ENCODE measurements around the gene ABHD11. TPM values are rescaled to one million over a fixed set of nuclear protein-coding genes. Genes with fewer than 3 reads are reported as not detected.
"Not testable (repeated sequence)": the region's sequence is repeated elsewhere in the genome, so short reads cannot be mapped to it uniquely, and the experiment has no call there.

Gene ABHD11
- total RNA-seq, 4 donors from 2014 or later = 4.4 to 14.1 (median 7.7) TPM

DNA sequence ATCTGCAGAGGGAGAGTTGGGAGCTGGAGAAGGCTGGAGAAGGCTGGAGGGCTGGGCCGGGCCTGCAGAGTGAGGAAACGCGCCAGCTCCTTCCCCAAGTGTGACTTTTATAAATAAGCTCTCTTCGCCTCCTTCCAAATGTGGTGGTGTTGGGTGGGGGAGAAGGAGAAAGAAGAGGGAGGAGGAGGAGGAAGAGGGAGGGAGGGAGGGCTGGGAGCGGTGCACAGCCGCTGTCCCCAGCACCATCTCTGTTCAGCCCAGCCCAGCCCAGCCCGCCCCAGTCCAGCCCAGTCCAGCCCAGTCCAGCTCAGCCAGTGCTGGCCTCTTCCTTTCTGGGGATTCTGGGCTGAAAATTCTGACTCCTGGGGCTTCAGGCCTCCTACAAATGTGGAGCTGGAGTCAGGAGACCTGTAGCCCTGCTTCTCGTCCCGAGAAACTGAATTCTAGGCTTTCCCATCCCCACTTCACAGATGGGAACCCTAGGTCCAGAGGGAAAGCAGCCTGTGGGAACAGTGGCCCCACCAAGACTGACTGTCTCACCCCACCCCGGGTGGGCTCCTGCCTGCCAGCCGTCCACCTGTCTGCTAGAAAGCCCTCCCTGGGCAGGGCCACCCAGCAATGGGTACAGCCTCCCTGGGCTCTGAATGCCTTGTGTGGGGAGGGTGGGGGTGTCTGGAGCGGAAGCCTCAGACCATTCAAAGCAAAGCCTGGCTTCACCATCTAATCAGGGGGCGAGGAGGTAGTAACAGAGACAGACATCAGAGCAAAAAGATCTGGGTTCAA is 21.4 kb downstream of the ABHD11 start:
- Histone ChIP-seq H3K27me3 (no peaks in the 10 kb centered on the region), H3K4me3 (no peak overlapping the region), H3K9me3 (no peaks in the 10 kb centered on the region), H3K27ac (peak overlapping the region in 1 of 2 donors; percentile 34), H3K36me3 (no peaks in the 10 kb centered on the region), H3K4me1 (peaks cover 0 to 12% of the 10 kb centered on the region in 2 donors)
- intact Hi-C loops (cut with DNase I; ENCODE audit: low total_unique reads) = no loop called here
- DNase-seq = no peak
- TF ChIP-seq, protein P1, sequence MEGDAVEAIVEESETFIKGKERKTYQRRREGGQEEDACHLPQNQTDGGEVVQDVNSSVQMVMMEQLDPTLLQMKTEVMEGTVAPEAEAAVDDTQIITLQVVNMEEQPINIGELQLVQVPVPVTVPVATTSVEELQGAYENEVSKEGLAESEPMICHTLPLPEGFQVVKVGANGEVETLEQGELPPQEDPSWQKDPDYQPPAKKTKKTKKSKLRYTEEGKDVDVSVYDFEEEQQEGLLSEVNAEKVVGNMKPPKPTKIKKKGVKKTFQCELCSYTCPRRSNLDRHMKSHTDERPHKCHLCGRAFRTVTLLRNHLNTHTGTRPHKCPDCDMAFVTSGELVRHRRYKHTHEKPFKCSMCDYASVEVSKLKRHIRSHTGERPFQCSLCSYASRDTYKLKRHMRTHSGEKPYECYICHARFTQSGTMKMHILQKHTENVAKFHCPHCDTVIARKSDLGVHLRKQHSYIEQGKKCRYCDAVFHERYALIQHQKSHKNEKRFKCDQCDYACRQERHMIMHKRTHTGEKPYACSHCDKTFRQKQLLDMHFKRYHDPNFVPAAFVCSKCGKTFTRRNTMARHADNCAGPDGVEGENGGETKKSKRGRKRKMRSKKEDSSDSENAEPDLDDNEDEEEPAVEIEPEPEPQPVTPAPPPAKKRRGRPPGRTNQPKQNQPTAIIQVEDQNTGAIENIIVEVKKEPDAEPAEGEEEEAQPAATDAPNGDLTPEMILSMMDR (IDR thresholded peaks at IDR 0.05) = no peak
- TF ChIP-seq POLR2A (IDR thresholded peaks at IDR 0.05) = no peak

- no peak for DNase-seq
- H3K36me3 ChIP-seq = no peaks in the 10 kb centered on the region
- intact Hi-C loops (cut with DNase I; ENCODE audit: low total_unique reads) = no loop called here
- no peaks in the 10 kb centered on the region for H3K27me3 ChIP-seq
- H3K27ac ChIP-seq = peak overlapping the region in 1 of 2 donors; percentile 34
- H3K4me3 ChIP-seq = no peak overlapping the region
- no peaks in the 10 kb centered on the region for H3K9me3 ChIP-seq
- peaks cover 0 to 12% of the 10 kb centered on the region in 2 donors for H3K4me1 ChIP-seq
- TF ChIP-seq, protein P1 (IDR thresholded peaks at IDR 0.05) = no peak
- TF ChIP-seq POLR2A (IDR thresholded peaks at IDR 0.05) = no peak
These were observed 22.2 kb downstream of the ABHD11 start for GRCh38 chr7:73716318-73716890.

GRCh38 chr7:73715648-73716317 is 22.8 kb downstream of the ABHD11 start:
- H3K4me3 ChIP-seq = no peak overlapping the region
- no peak overlapping the region for H3K27ac ChIP-seq
- TF ChIP-seq, protein P1 (IDR thresholded peaks at IDR 0.05) = no peak
- no peak for TF ChIP-seq POLR2A (IDR thresholded peaks at IDR 0.05)
- no peaks in the 10 kb centered on the region for H3K27me3 ChIP-seq
- H3K4me1 ChIP-seq = peaks cover 0 to 12% of the 10 kb centered on the region in 2 donors
- H3K36me3 ChIP-seq = no peaks in the 10 kb centered on the region
- no peaks in the 10 kb centered on the region for H3K9me3 ChIP-seq
- no peak for DNase-seq
- intact Hi-C loops (cut with DNase I; ENCODE audit: low total_unique reads) = no loop called here

DNA sequence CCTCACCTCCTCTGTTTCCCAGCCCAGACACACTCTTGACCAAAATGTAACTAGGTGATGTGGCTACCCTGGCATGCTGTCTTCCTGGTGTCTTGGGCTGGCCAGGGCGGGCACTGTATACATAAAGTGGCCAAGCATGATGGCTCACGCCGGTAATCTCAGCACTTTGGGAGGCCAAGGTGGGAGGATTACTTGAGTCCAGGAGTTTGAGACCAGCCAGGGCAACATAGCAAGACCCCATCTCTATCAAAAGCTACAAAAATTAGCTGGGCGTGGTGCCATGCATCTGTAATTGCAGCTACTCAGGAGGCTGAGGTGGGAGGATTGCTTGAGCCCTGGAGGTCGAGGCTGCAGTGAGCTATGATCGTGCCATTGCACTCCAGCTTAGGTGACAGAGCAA is 25.3 kb downstream of the ABHD11 start:
- H3K4me1 ChIP-seq; H3K9me3 ChIP-seq; H3K4me3 ChIP-seq; H3K27me3 ChIP-seq; DNase-seq; intact Hi-C loops (cut with DNase I; ENCODE audit: low total_unique reads); H3K36me3 ChIP-seq; H3K27ac ChIP-seq: not testable (repeated sequence)

- TF ChIP-seq POLR2A (IDR thresholded peaks at IDR 0.05) = no peak
- TF ChIP-seq, protein P1 (IDR thresholded peaks at IDR 0.05) = no peak
- H3K27me3 ChIP-seq = no peaks in the 10 kb centered on the region
- DNase-seq = no peak
- H3K4me3 ChIP-seq = no peak overlapping the region
- no peaks in the 10 kb centered on the region for H3K36me3 ChIP-seq
- intact Hi-C loops (cut with DNase I; ENCODE audit: low total_unique reads) = no loop called here
- H3K27ac ChIP-seq = no peak overlapping the region
- no peaks in the 10 kb centered on the region for H3K4me1 ChIP-seq
- H3K9me3 ChIP-seq = no peaks in the 10 kb centered on the region
These were observed 25.8 kb downstream of the ABHD11 start for GRCh38 chr7:73712773-73713172.

Data from uterus (tissue), 4 donors.